Measurements from ENCODE around the gene CLDN1. TPM values are rescaled to one million over a fixed set of nuclear protein-coding genes. Genes with fewer than 3 reads are reported as not detected.

The CLDN1 gene
- polyA plus RNA-seq, 1 of the 3 experiments (the other 2 are of a cell fraction) = 0.82 TPM

DNA sequence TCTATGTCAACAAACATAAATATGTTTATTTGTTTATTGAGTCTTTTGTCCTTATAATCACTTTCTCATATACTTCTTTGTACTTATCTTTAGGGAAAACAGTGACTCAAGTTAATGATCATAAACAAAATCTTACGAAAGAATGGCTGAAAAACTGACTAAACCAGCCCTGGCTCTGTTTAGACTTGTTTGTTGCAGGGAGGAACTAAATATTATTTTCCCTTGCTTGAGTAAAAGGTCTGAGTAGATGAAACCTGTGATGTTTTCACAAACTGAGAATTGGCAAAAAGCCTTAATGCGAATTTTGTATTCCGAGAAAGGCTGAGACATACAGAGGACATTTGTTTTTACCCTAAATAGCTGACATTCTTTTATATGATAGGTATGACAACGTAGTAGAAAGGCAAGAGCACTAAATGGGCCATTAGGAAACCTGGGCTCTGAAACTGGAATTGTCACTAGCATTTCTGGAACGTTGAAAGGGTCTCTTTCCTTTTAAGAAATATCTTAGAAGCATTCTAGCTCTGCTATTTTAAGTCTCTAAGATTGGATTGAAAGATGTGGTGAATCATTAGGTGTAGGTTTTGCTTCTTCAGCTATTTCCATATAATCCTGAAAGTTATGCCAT lies 47.5 kb upstream of the CLDN1 start (continued):
- no peak for TF ChIP-seq PBX3 (IDR thresholded peaks at IDR 0.05)
- TF ChIP-seq SMC3 (IDR thresholded peaks at IDR 0.05; ENCODE audit: low read depth, low read length) = no peak
- TF ChIP-seq, protein P1, sequence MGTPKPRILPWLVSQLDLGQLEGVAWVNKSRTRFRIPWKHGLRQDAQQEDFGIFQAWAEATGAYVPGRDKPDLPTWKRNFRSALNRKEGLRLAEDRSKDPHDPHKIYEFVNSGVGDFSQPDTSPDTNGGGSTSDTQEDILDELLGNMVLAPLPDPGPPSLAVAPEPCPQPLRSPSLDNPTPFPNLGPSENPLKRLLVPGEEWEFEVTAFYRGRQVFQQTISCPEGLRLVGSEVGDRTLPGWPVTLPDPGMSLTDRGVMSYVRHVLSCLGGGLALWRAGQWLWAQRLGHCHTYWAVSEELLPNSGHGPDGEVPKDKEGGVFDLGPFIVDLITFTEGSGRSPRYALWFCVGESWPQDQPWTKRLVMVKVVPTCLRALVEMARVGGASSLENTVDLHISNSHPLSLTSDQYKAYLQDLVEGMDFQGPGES (IDR thresholded peaks at IDR 0.05; ENCODE audit: low read depth, low read length) = no peak
- no peak for TF ChIP-seq FOXM1 (IDR thresholded peaks at IDR 0.05; ENCODE audit: low read depth)
- TF ChIP-seq, protein P2, sequence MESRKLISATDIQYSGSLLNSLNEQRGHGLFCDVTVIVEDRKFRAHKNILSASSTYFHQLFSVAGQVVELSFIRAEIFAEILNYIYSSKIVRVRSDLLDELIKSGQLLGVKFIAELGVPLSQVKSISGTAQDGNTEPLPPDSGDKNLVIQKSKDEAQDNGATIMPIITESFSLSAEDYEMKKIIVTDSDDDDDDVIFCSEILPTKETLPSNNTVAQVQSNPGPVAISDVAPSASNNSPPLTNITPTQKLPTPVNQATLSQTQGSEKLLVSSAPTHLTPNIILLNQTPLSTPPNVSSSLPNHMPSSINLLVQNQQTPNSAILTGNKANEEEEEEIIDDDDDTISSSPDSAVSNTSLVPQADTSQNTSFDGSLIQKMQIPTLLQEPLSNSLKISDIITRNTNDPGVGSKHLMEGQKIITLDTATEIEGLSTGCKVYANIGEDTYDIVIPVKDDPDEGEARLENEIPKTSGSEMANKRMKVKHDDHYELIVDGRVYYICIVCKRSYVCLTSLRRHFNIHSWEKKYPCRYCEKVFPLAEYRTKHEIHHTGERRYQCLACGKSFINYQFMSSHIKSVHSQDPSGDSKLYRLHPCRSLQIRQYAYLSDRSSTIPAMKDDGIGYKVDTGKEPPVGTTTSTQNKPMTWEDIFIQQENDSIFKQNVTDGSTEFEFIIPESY (IDR thresholded peaks at IDR 0.05; ENCODE audit: borderline replicate concordance, low read depth) = no peak
- TF ChIP-seq GATA2 (CRISPR knock-in tag; IDR thresholded peaks at IDR 0.05) = no peak
- no peak for TF ChIP-seq RAD21 (IDR thresholded peaks at IDR 0.05; ENCODE audit: low read length)
- TF ChIP-seq CHD2 (IDR thresholded peaks at IDR 0.05; ENCODE audit: low read length, partially characterized antibody) = no peak

- Histone ChIP-seq H3K9me2 (no peaks in the 10 kb centered on the region), H3K27me3 (ENCODE audit: insufficient read depth) (no peaks in the 10 kb centered on the region), H3K4me1 (ENCODE audit: control insufficient read depth in 1 of 2, insufficient read depth in 2 of 2, low read depth in 1 of 2, low read length in 1 of 2) (no peaks in the 10 kb centered on the region), H3F3A (replicated peaks; ENCODE audit: insufficient read depth) (no peaks in the 10 kb centered on the region), H3K9me3 (no peaks in the 10 kb centered on the region), H3K79me2 (ENCODE audit: insufficient read depth) (no peaks in the 10 kb centered on the region), H3K9ac (no peak overlapping the region), H3K4me3 (ENCODE audit: low read depth in 2 of 2, low read length in 1 of 2) (no peak overlapping the region), H2AFZ (ENCODE audit: low read depth) (no peak overlapping the region), H3K27ac (ENCODE audit: low read depth in 2 of 2, low read length in 1 of 2) (no peak overlapping the region), H3K4me2 (no peak overlapping the region), H4K20me1 (ENCODE audit: insufficient read depth) (no peaks in the 10 kb centered on the region), H3K36me3 (replicated peaks in 1 of 2; ENCODE audit: control insufficient read depth in 1 of 2, insufficient read depth in 2 of 2, low read length in 1 of 2) (no peaks in the 10 kb centered on the region)
- DNase-seq = no peak
- ChIA-PET CTCF (no interaction called here), POLR2A (no interaction called here)
- TF ChIP-seq, protein P2 (IDR thresholded peaks at IDR 0.05; ENCODE audit: borderline replicate concordance, low read depth) = no peak
- TF ChIP-seq USF2 (IDR thresholded peaks at IDR 0.05; ENCODE audit: borderline replicate concordance, low read depth, low read length) (no peak), USF1 (IDR thresholded peaks at IDR 0.05; ENCODE audit: borderline replicate concordance, low read depth) (no peak), GABPA (IDR thresholded peaks at IDR 0.05; ENCODE audit: low read depth) (no peak), TEAD4 (IDR thresholded peaks at IDR 0.05; ENCODE audit: borderline replicate concordance, insufficient read depth) (no peak), CTCF (IDR thresholded peaks at IDR 0.05) (no peak), FOXM1 (IDR thresholded peaks at IDR 0.05; ENCODE audit: low read depth) (no peak), MXI1 (IDR thresholded peaks at IDR 0.05; ENCODE audit: low read depth, low read length) (no peak), TAF1 (IDR thresholded peaks at IDR 0.05; ENCODE audit: borderline replicate concordance, low read depth, low read length) (no peak), RAD21 (IDR thresholded peaks at IDR 0.05; ENCODE audit: low read length) (no peak), CHD2 (IDR thresholded peaks at IDR 0.05; ENCODE audit: low read length, partially characterized antibody) (no peak)
- TF ChIP-seq, protein P1 (IDR thresholded peaks at IDR 0.05; ENCODE audit: low read depth, low read length) = no peak
These were observed 46.6 kb upstream of the CLDN1 start for GRCh38 chr3:190368881-190369280.

Data from SK-N-SH (cell line).